Smooth muscle cell (in vitro differentiated cells): Measurements from ENCODE around the gene KIF23. TPM values are rescaled to one million over a fixed set of nuclear protein-coding genes. Genes with fewer than 3 reads are reported as not detected.

Experiments
- DNase-seq: peaks from one replicate; lab custom pipeline; 2025; ENCODE audit not compliant: unreplicated experiment; lab: John Stamatoyannopoulos, UW
- H2AFZ ChIP-seq: fragments of 200-600 bp; sonication (generic); 2 replicates; pipeline ENCODE4 v1.6.0; 2016; ENCODE audit warnings: antibody characterized with exemption, low read depth, mild to moderate bottlenecking
- H3F3A ChIP-seq: fragments of 200-600 bp; sonication (generic); 2 replicates; pipeline ENCODE4 v1.6.0; 2017; ENCODE audit warnings: antibody characterized with exemption, low read depth
- H3K27ac ChIP-seq: fragments of 200-600 bp; sonication (generic); 2 replicates; pipeline ENCODE4 v1.5.1; 2016; ENCODE audit warnings: low read depth, mild to moderate bottlenecking
- H3K27me3 ChIP-seq: fragments of 200-600 bp; sonication (generic); 2 replicates; pipeline ENCODE4 v1.6.1; 2016; ENCODE audit warnings: low read depth, mild to moderate bottlenecking
- H3K36me3 ChIP-seq: fragments of 200-600 bp; sonication (generic); 2 replicates; pipeline ENCODE4 v1.5.1; 2016; ENCODE audit warnings: low read depth
- H3K4me1 ChIP-seq: fragments of 200-600 bp; sonication (generic); 2 replicates; pipeline ENCODE4 v1.5.1; 2016; ENCODE audit warnings: low read depth
- H3K4me2 ChIP-seq: fragments of 200-600 bp; sonication (generic); 2 replicates; pipeline ENCODE4 v1.6.0; 2016; ENCODE audit warnings: mild to moderate bottlenecking
- H3K4me3 ChIP-seq: fragments of 200-600 bp; sonication (generic); 2 replicates; pipeline ENCODE4 v1.5.1; 2016; ENCODE audit warnings: mild to moderate bottlenecking
- H3K79me2 ChIP-seq: fragments of 200-600 bp; sonication (generic); 2 replicates; pipeline ENCODE4 v1.6.0; 2016; ENCODE audit warnings: low read depth, mild to moderate bottlenecking
- H3K9ac ChIP-seq: fragments of 200-600 bp; sonication (generic); 2 replicates; pipeline ENCODE4 v1.6.0; 2016; ENCODE audit warnings: low read depth
- H3K9me3 ChIP-seq: fragments of 200-600 bp; sonication (generic); replicated peaks from 2 replicates; pipeline ENCODE4 v1.5.1; 2016; ENCODE audit warnings: low read depth
- H4K20me1 ChIP-seq: fragments of 200-600 bp; sonication (generic); 2 replicates; pipeline ENCODE4 v1.6.0; 2016; ENCODE audit warnings: low read depth
- CTCF ChIP-seq: fragments of 200-600 bp; sonication (generic); IDR thresholded peaks from 2 replicates; pipeline ENCODE4 v1.5.1; 2017; ENCODE audit warnings: borderline replicate concordance, mild to moderate bottlenecking, antibody characterized with exemption; ENCODE audit not compliant: insufficient read depth, poor library complexity, severe bottlenecking
- whole genome bisulfite sequencing: methylation state at CpG from one replicate; pipeline ENCODE4 v1.1.7; 2016; ENCODE audit warnings: low lambda C conversion rate; 5-methylcytosine and 5-hydroxymethylcytosine counted together
- polyA plus RNA-seq: library from polyadenylated mRNA; unstranded; fragments of >200 nt; fragmentation: Nextera tagmentation; extraction: Ambion mirVana; gene quantifications from 2 replicates; pipeline ENCODE4 v1.2.1, GENCODE V29; 2016
- total RNA-seq: library from RNA; depleted of rRNA; stranded (reverse); fragments of >200 nt; gene quantifications from 2 replicates; pipeline ENCODE4 v1.2.3, GENCODE V29; 2014

KIF23 gene
- total and polyA plus RNA-seq, 2 experiments from 2014 or later, result 14.3 to 44.1 TPM

DNA sequence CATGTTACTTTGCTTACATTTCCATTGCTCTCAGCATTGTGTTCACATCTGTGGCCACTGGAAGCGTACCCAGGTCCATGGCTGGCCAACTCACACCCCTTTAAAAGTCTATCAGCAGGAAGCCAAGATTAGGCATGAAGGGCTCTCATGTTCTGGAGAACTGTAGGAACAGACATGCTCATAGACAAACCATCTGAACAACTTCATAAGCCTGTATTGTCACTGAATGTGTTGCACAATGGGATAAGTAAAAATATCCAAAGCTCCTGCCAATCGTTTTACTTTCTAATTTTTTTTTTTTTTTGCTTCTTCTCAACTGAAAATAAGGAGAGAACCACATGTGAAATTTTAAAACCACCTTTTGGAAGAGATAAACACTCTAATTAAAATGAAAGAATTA, 44.9 kb downstream of the KIF23 start:
- no peak for DNase-seq
- WGBS, result 61% methylated on average over 2 of the region's 2 CpGs

DNA sequence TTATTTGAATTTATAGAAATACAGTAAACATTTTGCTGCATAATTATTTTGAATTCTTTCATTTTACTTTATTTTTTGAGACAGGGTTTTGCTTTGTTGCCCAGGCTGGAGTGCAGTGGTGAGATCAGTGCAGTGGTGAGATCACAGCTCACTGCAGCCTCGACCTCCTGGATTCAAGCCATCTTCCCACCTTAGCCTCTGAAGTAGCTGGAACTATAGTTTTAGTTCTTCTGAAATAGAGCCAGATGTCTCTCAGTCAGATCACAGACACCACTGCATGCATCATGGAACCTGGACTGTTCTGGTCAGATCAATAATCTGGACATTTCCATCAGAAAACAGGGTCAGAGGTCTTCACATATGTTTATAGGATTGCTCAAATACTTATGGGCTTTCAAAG, 46.3 kb downstream of the KIF23 start:
- H3K9me3 ChIP-seq, result no peaks in the 10 kb centered on the region
- H3K27me3 ChIP-seq, result no peaks in the 10 kb centered on the region
- DNase-seq, result no peak
- TF ChIP-seq CTCF, result no peak
- no peak overlapping the region for H3K4me2 ChIP-seq
- peaks cover 24% of the 10 kb centered on the region for H3F3A ChIP-seq
- no peak overlapping the region for H3K27ac ChIP-seq
- peaks cover 5% of the 10 kb centered on the region for H3K4me1 ChIP-seq
- H4K20me1 ChIP-seq, result peaks cover 18% of the 10 kb centered on the region
- WGBS, result 81% methylated on average over 1 of the region's 1 CpG
- H3K79me2 ChIP-seq, result peaks cover 3% of the 10 kb centered on the region
- no peak overlapping the region for H3K9ac ChIP-seq
- H2AFZ ChIP-seq, result no peak overlapping the region
- H3K36me3 ChIP-seq, result no peaks in the 10 kb centered on the region
- no peak overlapping the region for H3K4me3 ChIP-seq

More for the DNA sequence above, 44.9 kb downstream of the KIF23 start:
- Histone ChIP-seq H3K27ac (no peak overlapping the region), H3K4me3 (no peak overlapping the region), H3K9me3 (no peaks in the 10 kb centered on the region), H3K27me3 (no peaks in the 10 kb centered on the region), H3K9ac (no peak overlapping the region), H3K4me1 (peaks cover 15% of the 10 kb centered on the region), H3K4me2 (no peak overlapping the region), H2AFZ (no peak overlapping the region), H3F3A (peaks cover 38% of the 10 kb centered on the region), H3K79me2 (peaks cover 17% of the 10 kb centered on the region), H3K36me3 (no peaks in the 10 kb centered on the region), H4K20me1 (peaks cover 32% of the 10 kb centered on the region)
- TF ChIP-seq CTCF, result no peak

GRCh38 chr15:69462030-69462492, 47.9 kb downstream of the KIF23 start:
- WGBS, result 95% methylated on average over 23 of the region's 23 CpGs
- H3K27ac ChIP-seq, result no peak overlapping the region
- no peak for TF ChIP-seq CTCF

GRCh38 chr15:69462493-69463181, 48.5 kb downstream of the KIF23 start:
- WGBS, result 11% methylated on average over 46 of the region's 46 CpGs
- peak; percentile 83 for DNase-seq
- Histone ChIP-seq H3K9ac (peak overlapping the region; percentile 82), H3K4me2 (peak overlapping the region; percentile 90), H3F3A (peaks cover 20% of the 10 kb centered on the region), H3K4me3 (peak overlapping the region; percentile 54), H3K4me1 (peaks cover 5% of the 10 kb centered on the region), H3K79me2 (no peaks in the 10 kb centered on the region), H3K9me3 (no peaks in the 10 kb centered on the region), H3K27ac (peak overlapping the region; percentile 81), H2AFZ (peak overlapping the region; percentile 71), H3K27me3 (no peaks in the 10 kb centered on the region), H4K20me1 (no peaks in the 10 kb centered on the region), H3K36me3 (no peaks in the 10 kb centered on the region)
- peak; percentile 68 for TF ChIP-seq CTCF

More at GRCh38 chr15:69462030-69462492, 47.9 kb downstream of the KIF23 start:
- Histone ChIP-seq H4K20me1 (peaks cover 4% of the 10 kb centered on the region), H3F3A (peaks cover 18% of the 10 kb centered on the region), H3K4me3 (peak overlapping the region; percentile 54), H3K9ac (no peak overlapping the region), H3K9me3 (no peaks in the 10 kb centered on the region), H3K27me3 (no peaks in the 10 kb centered on the region), H3K79me2 (no peaks in the 10 kb centered on the region), H3K4me1 (peaks cover 5% of the 10 kb centered on the region), H3K36me3 (no peaks in the 10 kb centered on the region), H2AFZ (no peak overlapping the region), H3K4me2 (peak overlapping the region; percentile 75)
- DNase-seq, result no peak
